ENCODE results near the gene GPRC5B. TPM values are rescaled to one million over a fixed set of nuclear protein-coding genes. Genes with fewer than 3 reads are reported as not detected.

Gene GPRC5B
- total and polyA plus RNA-seq, 2 donors (not counting 1 experiment from before 2014, with no cell fraction given): 4.3 to 4.5 TPM

GRCh38 chr16:19823322-19823721, 61.3 kb downstream of the GPRC5B start:
- DNase-seq (ENCODE audit: low read depth in 2 of 2): no peak
- Histone ChIP-seq H3K4me3 (replicated peaks in 1 of 4; ENCODE audit: control extremely low read depth in 1 of 4, insufficient read depth in 1 of 4, low read depth in 3 of 4, low read length in 4 of 4) (no peak overlapping the region), H3K9me3 (ENCODE audit: control insufficient read depth, insufficient read depth, low read depth, low read length) (no peaks in the 10 kb centered on the region), H3K27me3 (ENCODE audit: control insufficient read depth, insufficient read depth, low read length) (no peaks in the 10 kb centered on the region), H3K27ac (ENCODE audit: insufficient read depth, low read length) (no peak overlapping the region), H3K36me3 (ENCODE audit: control insufficient read depth, insufficient read depth, low read length) (no peaks in the 10 kb centered on the region), H4K20me1 (ENCODE audit: control insufficient read depth, extremely low read depth, insufficient read depth, low read length) (no peaks in the 10 kb centered on the region), H3K9ac (ENCODE audit: insufficient read depth, low read length) (no peak overlapping the region), H3K4me2 (ENCODE audit: extremely low read depth, insufficient read depth, low read length) (no peak overlapping the region), H3K4me1 (ENCODE audit: control insufficient read depth, extremely low read depth, insufficient read depth, low read length) (no peaks in the 10 kb centered on the region), H2AFZ (ENCODE audit: low read length) (no peak overlapping the region), H3K79me2 (ENCODE audit: control insufficient read depth, insufficient read depth, low read length) (no peaks in the 10 kb centered on the region)
- no peak for TF ChIP-seq EZH2 (IDR thresholded peaks at IDR 0.05; ENCODE audit: low read length, missing control alignments)
- TF ChIP-seq, protein P1, sequence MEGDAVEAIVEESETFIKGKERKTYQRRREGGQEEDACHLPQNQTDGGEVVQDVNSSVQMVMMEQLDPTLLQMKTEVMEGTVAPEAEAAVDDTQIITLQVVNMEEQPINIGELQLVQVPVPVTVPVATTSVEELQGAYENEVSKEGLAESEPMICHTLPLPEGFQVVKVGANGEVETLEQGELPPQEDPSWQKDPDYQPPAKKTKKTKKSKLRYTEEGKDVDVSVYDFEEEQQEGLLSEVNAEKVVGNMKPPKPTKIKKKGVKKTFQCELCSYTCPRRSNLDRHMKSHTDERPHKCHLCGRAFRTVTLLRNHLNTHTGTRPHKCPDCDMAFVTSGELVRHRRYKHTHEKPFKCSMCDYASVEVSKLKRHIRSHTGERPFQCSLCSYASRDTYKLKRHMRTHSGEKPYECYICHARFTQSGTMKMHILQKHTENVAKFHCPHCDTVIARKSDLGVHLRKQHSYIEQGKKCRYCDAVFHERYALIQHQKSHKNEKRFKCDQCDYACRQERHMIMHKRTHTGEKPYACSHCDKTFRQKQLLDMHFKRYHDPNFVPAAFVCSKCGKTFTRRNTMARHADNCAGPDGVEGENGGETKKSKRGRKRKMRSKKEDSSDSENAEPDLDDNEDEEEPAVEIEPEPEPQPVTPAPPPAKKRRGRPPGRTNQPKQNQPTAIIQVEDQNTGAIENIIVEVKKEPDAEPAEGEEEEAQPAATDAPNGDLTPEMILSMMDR (conservative IDR thresholded peaks at IDR 0.05 in 1 of 2, IDR thresholded peaks at IDR 0.05 in 1 of 2; ENCODE audit: low read depth in 1 of 2, low read length in 2 of 2): no peak

GRCh38 chr16:19822533-19822932, 62.1 kb downstream of the GPRC5B start:
- H2AFZ ChIP-seq (ENCODE audit: low read length): no peak overlapping the region
- H4K20me1 ChIP-seq (ENCODE audit: control insufficient read depth, extremely low read depth, insufficient read depth, low read length): no peaks in the 10 kb centered on the region
- DNase-seq (ENCODE audit: low read depth in 2 of 2): peak; percentile 25 to 69
- no peaks in the 10 kb centered on the region for H3K9me3 ChIP-seq (ENCODE audit: control insufficient read depth, insufficient read depth, low read depth, low read length)
- no peaks in the 10 kb centered on the region for H3K27me3 ChIP-seq (ENCODE audit: control insufficient read depth, insufficient read depth, low read length)
- no peak overlapping the region for H3K27ac ChIP-seq (ENCODE audit: insufficient read depth, low read length)
- no peaks in the 10 kb centered on the region for H3K79me2 ChIP-seq (ENCODE audit: control insufficient read depth, insufficient read depth, low read length)
- no peak for TF ChIP-seq EZH2 (IDR thresholded peaks at IDR 0.05; ENCODE audit: low read length, missing control alignments)
- TF ChIP-seq, protein P1 (conservative IDR thresholded peaks at IDR 0.05 in 1 of 2, IDR thresholded peaks at IDR 0.05 in 1 of 2; ENCODE audit: low read depth in 1 of 2, low read length in 2 of 2): no peak
- no peak overlapping the region for H3K9ac ChIP-seq (ENCODE audit: insufficient read depth, low read length)
- H3K4me2 ChIP-seq (ENCODE audit: extremely low read depth, insufficient read depth, low read length): no peak overlapping the region
- H3K4me1 ChIP-seq (ENCODE audit: control insufficient read depth, extremely low read depth, insufficient read depth, low read length): no peaks in the 10 kb centered on the region
- H3K36me3 ChIP-seq (ENCODE audit: control insufficient read depth, insufficient read depth, low read length): no peaks in the 10 kb centered on the region
- H3K4me3 ChIP-seq (replicated peaks in 1 of 4; ENCODE audit: control extremely low read depth in 1 of 4, insufficient read depth in 1 of 4, low read depth in 3 of 4, low read length in 4 of 4): no peak overlapping the region

DNA sequence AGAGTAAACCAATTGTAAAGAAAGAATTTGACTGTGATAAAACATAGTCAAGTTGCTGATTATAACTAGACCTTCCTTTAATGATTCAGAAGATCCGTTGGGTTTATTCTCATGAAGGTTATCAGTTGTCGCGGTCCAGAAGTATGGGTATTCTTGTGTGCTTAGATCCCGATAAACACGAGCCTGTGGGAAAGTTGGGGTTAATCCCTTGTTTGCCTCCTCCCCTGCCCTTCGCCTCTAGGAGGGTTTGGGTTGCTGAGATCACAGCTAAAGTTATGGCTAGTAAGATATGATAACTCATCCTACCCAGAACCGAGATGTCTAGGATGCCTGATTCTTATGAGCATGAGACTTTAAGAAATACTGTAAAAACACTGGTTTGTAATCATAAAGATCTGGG, 66.8 kb downstream of the GPRC5B start:
- H3K4me2 ChIP-seq (ENCODE audit: extremely low read depth, insufficient read depth, low read length): no peak overlapping the region
- no peak overlapping the region for H2AFZ ChIP-seq (ENCODE audit: low read length)
- no peaks in the 10 kb centered on the region for H4K20me1 ChIP-seq (ENCODE audit: control insufficient read depth, extremely low read depth, insufficient read depth, low read length)
- H3K4me3 ChIP-seq (replicated peaks in 1 of 4; ENCODE audit: control extremely low read depth in 1 of 4, insufficient read depth in 1 of 4, low read depth in 3 of 4, low read length in 4 of 4): no peak overlapping the region
- H3K4me1 ChIP-seq (ENCODE audit: control insufficient read depth, extremely low read depth, insufficient read depth, low read length): no peaks in the 10 kb centered on the region
- DNase-seq (ENCODE audit: low read depth in 2 of 2): no peak
- H3K27ac ChIP-seq (ENCODE audit: insufficient read depth, low read length): no peak overlapping the region
- H3K79me2 ChIP-seq (ENCODE audit: control insufficient read depth, insufficient read depth, low read length): no peaks in the 10 kb centered on the region
- TF ChIP-seq, protein P1 (conservative IDR thresholded peaks at IDR 0.05 in 1 of 2, IDR thresholded peaks at IDR 0.05 in 1 of 2; ENCODE audit: low read depth in 1 of 2, low read length in 2 of 2): no peak
- no peak for TF ChIP-seq EZH2 (IDR thresholded peaks at IDR 0.05; ENCODE audit: low read length, missing control alignments)
- H3K9ac ChIP-seq (ENCODE audit: insufficient read depth, low read length): no peak overlapping the region
- H3K36me3 ChIP-seq (ENCODE audit: control insufficient read depth, insufficient read depth, low read length): no peaks in the 10 kb centered on the region
- H3K9me3 ChIP-seq (ENCODE audit: control insufficient read depth, insufficient read depth, low read depth, low read length): no peaks in the 10 kb centered on the region
- no peaks in the 10 kb centered on the region for H3K27me3 ChIP-seq (ENCODE audit: control insufficient read depth, insufficient read depth, low read length)
